HuH-7 (cell line): Measurements from ENCODE around the gene IGF2BP2.
"Not testable (repeated sequence)": the region's sequence is repeated elsewhere in the genome, so short reads cannot be mapped to it uniquely, and the experiment has no call there.

ENCODE experiments used
- DNase-seq: peaks from one replicate; pipeline ENCODE4 v3.0.0; 2011; ENCODE audit warnings: low spot score

The IGF2BP2 gene

GRCh38 chr3:185797993-185798830 lies 26.6 kb downstream of the IGF2BP2 start:
- DNase-seq = no peak

GRCh38 chr3:185797108-185797881 lies 27.5 kb downstream of the IGF2BP2 start:
- no peak for DNase-seq

- DNase-seq = peak; percentile 39
Measured at GRCh38 chr3:185796431-185797107, 28.3 kb downstream of the IGF2BP2 start.

GRCh38 chr3:185793381-185793780 lies 31.5 kb downstream of the IGF2BP2 start:
- no peak for DNase-seq

- no peak for DNase-seq
Measured at GRCh38 chr3:185792955-185793354, 31.9 kb downstream of the IGF2BP2 start.

GRCh38 chr3:185789891-185790830 lies 34.7 kb downstream of the IGF2BP2 start:
- no peak for DNase-seq

- no peak for DNase-seq
Measured at GRCh38 chr3:185789134-185789533, 35.7 kb downstream of the IGF2BP2 start.

GRCh38 chr3:185788292-185788691 lies 36.5 kb downstream of the IGF2BP2 start:
- DNase-seq = no peak

GRCh38 chr3:185786956-185787877 lies 37.6 kb downstream of the IGF2BP2 start:
- DNase-seq = no peak

- not testable (repeated sequence) for DNase-seq
Measured at GRCh38 chr3:185786258-185786657, 38.6 kb downstream of the IGF2BP2 start.

GRCh38 chr3:185784317-185784716 lies 40.5 kb downstream of the IGF2BP2 start:
- no peak for DNase-seq

- no peak for DNase-seq
Measured at GRCh38 chr3:185781759-185782158, 43.1 kb downstream of the IGF2BP2 start.

- DNase-seq = no peak
Measured at GRCh38 chr3:185779461-185779860, 45.4 kb downstream of the IGF2BP2 start.

- DNase-seq = no peak
Measured at GRCh38 chr3:185778821-185779220, 46.0 kb downstream of the IGF2BP2 start.

GRCh38 chr3:185778094-185778493 lies 46.7 kb downstream of the IGF2BP2 start:
- no peak for DNase-seq

- DNase-seq = no peak
Measured at GRCh38 chr3:185770109-185770508, 54.7 kb downstream of the IGF2BP2 start.

- not testable (repeated sequence) for DNase-seq
Measured at GRCh38 chr3:185768578-185768982, 56.3 kb downstream of the IGF2BP2 start.

GRCh38 chr3:185767002-185767688 lies 57.7 kb downstream of the IGF2BP2 start:
- no peak for DNase-seq

GRCh38 chr3:185766329-185767001 lies 58.4 kb downstream of the IGF2BP2 start:
- DNase-seq = no peak
